T-helper 1 cell treated with Interleukin-12 subunit alpha and Interleukin-12 subunit beta and Interleukin-4 antibody, amounts not matched to agents 30 μg/mL and 1 μg/mL, for 36 hours (primary cell): ENCODE measurements around the gene ANKRD11.
"Not testable (repeated sequence)": the region's sequence is repeated elsewhere in the genome, so short reads cannot be mapped to it uniquely, and the experiment has no call there.

Experiments used
- H3K27ac Mint-ChIP-seq: one replicate; pipeline ENCODE4 v1.8.0; 2021; ENCODE audit warnings: mild to moderate bottlenecking, mixed read lengths
- H3K27me3 Mint-ChIP-seq: one replicate; pipeline ENCODE4 v1.8.0; 2021; ENCODE audit warnings: low read depth, mixed read lengths
- H3K36me3 Mint-ChIP-seq: one replicate; pipeline ENCODE4 v1.8.0; 2021; ENCODE audit warnings: low read depth, mixed read lengths
- H3K4me1 Mint-ChIP-seq: one replicate; pipeline ENCODE4 v1.8.0; 2021; ENCODE audit warnings: low read depth, mixed read lengths
- H3K4me3 Mint-ChIP-seq: one replicate; pipeline ENCODE4 v1.8.0; 2021; ENCODE audit warnings: mild to moderate bottlenecking, moderate library complexity, mixed read lengths
- H3K9me3 Mint-ChIP-seq: one replicate; pipeline ENCODE4 v1.8.0; 2021; ENCODE audit warnings: mixed read lengths

The ANKRD11 gene

DNA sequence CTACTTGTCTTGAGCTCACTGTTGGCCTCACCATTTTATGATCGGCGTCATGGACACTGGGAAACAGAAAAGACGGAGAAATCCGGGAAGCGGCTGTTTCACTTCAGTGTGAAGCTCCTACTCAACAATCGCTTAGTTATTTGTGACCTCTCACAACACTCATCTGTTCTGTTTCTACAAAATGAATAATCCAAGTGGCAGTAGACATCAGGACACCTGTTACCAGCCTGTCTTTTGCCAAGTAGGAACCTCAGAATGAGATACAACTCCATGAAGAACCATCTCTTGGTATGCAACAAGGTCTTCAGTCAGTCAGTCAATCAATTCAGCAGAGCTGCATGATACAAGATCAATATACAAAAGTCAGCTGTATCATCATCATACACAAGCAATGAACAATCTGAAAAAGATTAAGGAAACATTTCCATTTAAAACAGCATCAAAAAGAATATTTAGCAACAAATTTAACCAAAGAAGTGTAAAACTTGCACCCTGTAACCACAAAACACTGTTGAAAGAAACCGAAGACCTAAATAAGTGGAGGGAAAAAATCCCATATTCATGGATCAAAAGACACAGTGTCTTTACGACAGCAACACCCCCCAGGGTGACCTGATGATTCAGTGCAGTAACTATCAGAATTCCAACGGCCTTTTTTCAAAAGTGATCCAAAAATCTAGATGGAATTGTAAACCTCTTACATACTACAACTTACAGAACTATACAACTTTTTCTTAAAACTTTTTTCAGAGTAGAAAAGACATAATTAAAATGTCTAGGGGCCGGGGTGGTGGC lies 63.4 kb downstream of the ANKRD11 start:
- Mint-ChIP-seq H3K27ac (peak overlapping the region; percentile 36), H3K4me1 (peaks cover 49% of the 10 kb centered on the region), H3K36me3 (peaks cover 10% of the 10 kb centered on the region), H3K4me3 (peak overlapping the region; percentile 57), H3K9me3 (no peaks in the 10 kb centered on the region), H3K27me3 (no peaks in the 10 kb centered on the region)

GRCh38 chr16:89425523-89425922 lies 64.8 kb downstream of the ANKRD11 start:
- H3K27ac Mint-ChIP-seq, result peak overlapping the region; percentile 31
- H3K9me3 Mint-ChIP-seq, result no peaks in the 10 kb centered on the region
- peaks cover 13% of the 10 kb centered on the region for H3K36me3 Mint-ChIP-seq
- no peaks in the 10 kb centered on the region for H3K27me3 Mint-ChIP-seq
- H3K4me1 Mint-ChIP-seq, result peaks cover 53% of the 10 kb centered on the region
- H3K4me3 Mint-ChIP-seq, result no peak overlapping the region

GRCh38 chr16:89423681-89424260 lies 66.6 kb downstream of the ANKRD11 start:
- H3K9me3 Mint-ChIP-seq, result no peaks in the 10 kb centered on the region
- H3K4me3 Mint-ChIP-seq, result no peak overlapping the region
- H3K27ac Mint-ChIP-seq, result peak overlapping the region; percentile 49
- H3K4me1 Mint-ChIP-seq, result peaks cover 59% of the 10 kb centered on the region
- H3K36me3 Mint-ChIP-seq, result peaks cover 13% of the 10 kb centered on the region
- no peaks in the 10 kb centered on the region for H3K27me3 Mint-ChIP-seq

GRCh38 chr16:89422905-89423630 lies 67.3 kb downstream of the ANKRD11 start:
- peak overlapping the region; percentile 62 for H3K27ac Mint-ChIP-seq
- peaks cover 13% of the 10 kb centered on the region for H3K36me3 Mint-ChIP-seq
- no peaks in the 10 kb centered on the region for H3K27me3 Mint-ChIP-seq

GRCh38 chr16:89422527-89422904 lies 67.8 kb downstream of the ANKRD11 start:
- peaks cover 62% of the 10 kb centered on the region for H3K4me1 Mint-ChIP-seq

More at GRCh38 chr16:89422905-89423630, 67.3 kb downstream of the ANKRD11 start:
- H3K4me3 Mint-ChIP-seq, result peak overlapping the region; percentile 53
- H3K9me3 Mint-ChIP-seq, result no peaks in the 10 kb centered on the region
- peaks cover 62% of the 10 kb centered on the region for H3K4me1 Mint-ChIP-seq

DNA sequence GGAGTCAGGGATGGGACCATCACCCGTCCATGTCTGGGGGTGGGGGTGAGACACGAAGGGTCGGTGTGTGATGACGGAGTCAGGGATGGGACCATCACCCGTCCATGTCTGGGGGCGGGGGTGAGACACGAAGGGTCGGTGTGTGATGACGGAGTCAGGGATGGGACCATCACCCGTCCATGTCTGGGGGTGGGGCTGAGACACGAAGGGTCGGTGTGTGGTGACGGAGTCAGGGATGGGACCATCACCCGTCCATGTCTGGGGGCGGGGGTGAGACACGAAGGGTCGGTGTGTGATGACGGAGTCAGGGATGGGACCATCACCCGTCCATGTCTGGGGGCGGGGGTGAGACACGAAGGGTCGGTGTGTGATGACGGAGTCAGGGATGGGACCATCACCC lies 69.1 kb downstream of the ANKRD11 start:
- H3K27me3 Mint-ChIP-seq, H3K9me3 Mint-ChIP-seq, H3K27ac Mint-ChIP-seq, H3K4me3 Mint-ChIP-seq: not testable (repeated sequence)
- Mint-ChIP-seq H3K4me1 (peaks cover 54% of the 10 kb centered on the region), H3K36me3 (peaks cover 13% of the 10 kb centered on the region)

More at GRCh38 chr16:89422527-89422904, 67.8 kb downstream of the ANKRD11 start:
- no peaks in the 10 kb centered on the region for H3K9me3 Mint-ChIP-seq
- no peaks in the 10 kb centered on the region for H3K27me3 Mint-ChIP-seq
- H3K36me3 Mint-ChIP-seq, result peaks cover 14% of the 10 kb centered on the region
- peak overlapping the region; percentile 53 for H3K4me3 Mint-ChIP-seq
- H3K27ac Mint-ChIP-seq, result peak overlapping the region; percentile 62

- peaks cover 17% of the 10 kb centered on the region for H3K36me3 Mint-ChIP-seq
- H3K27me3 Mint-ChIP-seq, result no peaks in the 10 kb centered on the region
- H3K4me3 Mint-ChIP-seq, result no peak overlapping the region
- H3K9me3 Mint-ChIP-seq, result no peaks in the 10 kb centered on the region
- H3K4me1 Mint-ChIP-seq, result peaks cover 48% of the 10 kb centered on the region
- H3K27ac Mint-ChIP-seq, result no peak overlapping the region
Observed at GRCh38 chr16:89420204-89420603, 70.2 kb downstream of the ANKRD11 start.

- Mint-ChIP-seq H3K27me3 (no peaks in the 10 kb centered on the region), H3K9me3 (no peaks in the 10 kb centered on the region), H3K4me1 (peaks cover 34% of the 10 kb centered on the region), H3K36me3 (peaks cover 14% of the 10 kb centered on the region), H3K27ac (no peak overlapping the region), H3K4me3 (no peak overlapping the region)
Observed at GRCh38 chr16:89418352-89418751, 72.0 kb downstream of the ANKRD11 start.

DNA sequence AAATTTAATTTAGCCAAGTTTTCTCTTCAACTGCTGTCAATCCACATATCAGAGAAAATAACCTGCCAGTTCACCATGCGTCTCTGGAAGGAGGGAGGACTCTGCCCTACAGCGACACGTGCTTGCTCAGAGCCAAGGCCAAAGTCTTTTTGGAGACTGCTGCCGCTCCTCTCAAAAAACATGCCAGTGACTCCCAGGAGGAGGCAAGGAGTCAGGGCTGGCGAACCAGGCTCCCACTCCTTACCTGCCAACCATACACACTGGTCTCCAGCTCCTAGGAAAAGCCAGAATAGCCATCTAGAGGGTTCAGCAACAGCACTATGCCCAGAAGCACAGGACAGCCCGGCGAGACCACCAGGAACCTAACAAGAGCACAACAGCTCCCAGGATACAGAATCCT lies 73.0 kb downstream of the ANKRD11 start:
- H3K27me3 Mint-ChIP-seq, result no peaks in the 10 kb centered on the region
- H3K9me3 Mint-ChIP-seq, result no peaks in the 10 kb centered on the region
- no peak overlapping the region for H3K27ac Mint-ChIP-seq
- no peak overlapping the region for H3K4me3 Mint-ChIP-seq
- H3K4me1 Mint-ChIP-seq, result peaks cover 27% of the 10 kb centered on the region
- H3K36me3 Mint-ChIP-seq, result peaks cover 14% of the 10 kb centered on the region

DNA sequence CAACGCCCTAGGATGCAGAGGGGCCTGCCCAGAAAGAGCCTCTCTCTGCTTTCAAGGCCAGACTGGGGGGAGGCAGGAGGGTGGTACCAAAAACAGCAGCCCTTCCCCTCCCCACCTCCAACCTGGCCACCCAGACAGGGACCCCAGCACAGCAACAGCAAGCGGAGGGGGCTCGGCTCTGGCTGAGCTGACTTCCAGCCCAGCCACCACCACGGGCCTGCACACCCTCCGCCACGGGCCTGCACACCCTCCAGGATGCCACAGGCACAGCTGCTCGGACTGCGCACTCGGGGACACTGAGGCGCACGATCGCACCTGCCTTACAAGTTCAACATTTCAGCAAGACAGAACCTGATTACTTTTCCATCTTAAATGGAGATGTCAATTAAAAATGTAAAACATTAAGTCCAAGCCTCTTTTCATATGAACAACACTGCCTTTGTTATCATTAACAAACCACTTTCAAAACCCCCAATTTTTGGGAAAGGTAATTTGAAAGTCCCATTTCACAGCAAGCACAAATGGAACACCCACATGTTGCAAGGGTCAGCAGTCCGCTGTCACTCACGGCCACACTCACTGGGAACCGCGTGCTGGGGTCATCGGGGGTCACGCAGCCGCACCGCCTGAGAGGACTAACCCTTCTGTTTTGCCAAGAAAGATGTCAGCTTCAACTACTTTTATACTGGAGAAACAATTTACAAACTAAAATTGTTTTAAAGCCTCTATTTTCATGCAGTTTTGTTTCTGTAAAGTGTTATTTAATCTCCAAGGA lies 76.4 kb downstream of the ANKRD11 start:
- Mint-ChIP-seq H3K36me3 (peaks cover 11% of the 10 kb centered on the region), H3K27ac (no peak overlapping the region), H3K4me3 (no peak overlapping the region), H3K4me1 (peaks cover 39% of the 10 kb centered on the region), H3K9me3 (no peaks in the 10 kb centered on the region), H3K27me3 (no peaks in the 10 kb centered on the region)

GRCh38 chr16:89412811-89413210 lies 77.5 kb downstream of the ANKRD11 start:
- peaks cover 11% of the 10 kb centered on the region for H3K36me3 Mint-ChIP-seq
- H3K27me3 Mint-ChIP-seq, result no peaks in the 10 kb centered on the region
- H3K4me3 Mint-ChIP-seq, result no peak overlapping the region
- no peaks in the 10 kb centered on the region for H3K9me3 Mint-ChIP-seq
- peak overlapping the region; percentile 52 for H3K27ac Mint-ChIP-seq
- peaks cover 47% of the 10 kb centered on the region for H3K4me1 Mint-ChIP-seq

GRCh38 chr16:89411335-89411850 lies 79.0 kb downstream of the ANKRD11 start:
- H3K4me3 Mint-ChIP-seq, result peak overlapping the region; percentile 40
- H3K9me3 Mint-ChIP-seq, result no peaks in the 10 kb centered on the region
- H3K27ac Mint-ChIP-seq, result peak overlapping the region; percentile 62
- no peaks in the 10 kb centered on the region for H3K27me3 Mint-ChIP-seq
- H3K36me3 Mint-ChIP-seq, result peaks cover 4% of the 10 kb centered on the region
- H3K4me1 Mint-ChIP-seq, result peaks cover 58% of the 10 kb centered on the region

DNA sequence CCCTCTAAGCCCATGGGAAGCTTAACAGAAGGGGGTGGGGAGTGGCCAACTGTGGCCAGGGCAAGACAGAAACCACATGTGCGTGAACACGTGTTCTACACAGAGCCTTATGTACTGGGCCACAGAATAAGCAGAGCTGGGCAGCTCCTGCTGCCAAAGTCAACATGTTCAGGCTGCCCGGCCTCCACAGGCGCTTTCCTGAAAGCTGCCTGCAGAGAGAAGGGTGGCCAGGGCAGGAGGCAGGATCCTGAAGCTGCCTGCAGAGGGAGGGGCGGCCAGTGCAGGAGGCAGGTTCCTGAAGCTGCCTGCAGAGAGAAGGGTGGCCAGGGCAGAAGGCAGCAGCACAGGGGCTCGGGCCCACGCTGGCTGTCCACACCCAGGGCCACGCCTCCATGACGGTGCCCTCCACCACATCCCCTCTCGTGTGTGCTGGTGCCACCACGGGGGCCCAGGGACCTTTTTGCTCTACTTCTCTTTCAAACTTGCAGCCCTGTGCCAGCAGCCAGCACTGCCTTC lies 79.5 kb downstream of the ANKRD11 start:
- Mint-ChIP-seq H3K9me3 (no peaks in the 10 kb centered on the region), H3K36me3 (peaks cover 1% of the 10 kb centered on the region), H3K4me3 (peak overlapping the region; percentile 40), H3K27ac (peak overlapping the region; percentile 62), H3K4me1 (peaks cover 59% of the 10 kb centered on the region), H3K27me3 (no peaks in the 10 kb centered on the region)

DNA sequence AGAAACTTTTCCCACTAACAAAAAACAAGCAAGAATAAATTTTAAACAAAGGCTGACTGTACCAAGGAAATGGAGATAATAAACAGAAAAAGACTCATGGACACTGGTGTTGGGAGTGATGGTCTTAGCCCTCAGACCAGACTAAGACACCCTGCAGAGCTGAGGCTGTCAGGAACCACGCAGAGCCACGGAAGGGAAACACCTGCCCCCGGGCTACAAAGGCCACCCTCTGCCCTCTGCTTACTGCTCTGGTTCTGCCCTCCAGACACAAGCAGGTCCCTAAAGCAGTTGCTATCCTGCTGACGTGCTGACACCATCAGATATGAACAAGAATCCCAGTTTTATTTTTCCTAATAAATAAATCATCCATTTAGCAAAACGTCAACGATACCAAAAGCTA lies 80.0 kb downstream of the ANKRD11 start:
- H3K9me3 Mint-ChIP-seq, result no peaks in the 10 kb centered on the region
- H3K4me1 Mint-ChIP-seq, result peaks cover 58% of the 10 kb centered on the region
- H3K4me3 Mint-ChIP-seq, result no peak overlapping the region
- no peaks in the 10 kb centered on the region for H3K36me3 Mint-ChIP-seq
- H3K27ac Mint-ChIP-seq, result peak overlapping the region; percentile 62
- H3K27me3 Mint-ChIP-seq, result no peaks in the 10 kb centered on the region
